HepG2 (cell line): ENCODE data around the gene PTPN5. TPM values are rescaled to one million over a fixed set of nuclear protein-coding genes. Genes with fewer than 3 reads are reported as not detected.

Experiments
- ATAC-seq: fragments of 200-7000 bp; cut with Tn5 transposase; 3 replicates; pipeline ENCODE4 v1.9.1; 2020; ENCODE audit warnings: mild to moderate bottlenecking, moderate library complexity
- BruUV-seq: library from RNA; stranded (reverse); fragments of 400-500 nt; replicated peaks from 2 replicates; lab custom pipeline; 2021; lab: Mats Ljungman, UMichigan
- CTCF ChIA-PET: fragments of 300-600 bp; formaldehyde crosslinking; extraction: SDS; loops from one replicate; lab custom pipeline; 2021; ENCODE audit warnings: low total read pairs, inconsistent platforms, low intra/inter-chr PET ratio; lab: Yijun Ruan, JAX
- POLR2A ChIA-PET: fragments of 350-600 bp; sonication (Branson Sonifier 250); formaldehyde crosslinking; loops from one replicate; lab custom pipeline; 2020; ENCODE audit warnings: antibody characterized with exemption, inconsistent platforms; lab: Yijun Ruan, JAX
- DNase-seq: peaks from one replicate; pipeline ENCODE4 v3.0.0-alpha.2; 2015; ENCODE audit warnings: low spot score
- FAIRE-seq: peaks from 3 replicates; lab custom pipeline; 2011; peaks lifted over from hg19 to GRCh38; lab: Jason Lieb, UNC
- H2AFZ ChIP-seq: one replicate; pipeline ENCODE4 v1.6.1; 2011; ENCODE audit warnings: low read length, inconsistent platforms
- H3K27ac ChIP-seq: fragments of 300-600 bp; 3 replicates; pipeline ENCODE4 v1.8.0; 2011; ENCODE audit warnings: mixed run types, mild to moderate bottlenecking, mixed read lengths, low read length, inconsistent platforms; ENCODE audit not compliant: insufficient read depth; ENCODE audit errors: extremely low read length
- H3K27me3 ChIP-seq, 2 experiments: fragments of 200-600 bp in 1 of 2; 2 replicates in 1 of 2; 3 replicates in 1 of 2; pipeline versions ENCODE4 v1.6.0 to v1.8.0; 2011; ENCODE audit warnings: low read length in 2 of 2, mild to moderate bottlenecking in 2 of 2, moderate library complexity in 2 of 2, inconsistent platforms in 1 of 2; ENCODE audit not compliant: insufficient read depth in 2 of 2, control insufficient read depth in 1 of 2
- H3K36me3 ChIP-seq, 2 experiments: fragments of 200-600 bp in 1 of 2; replicated peaks in 1 of 2; 2 replicates in 1 of 2; 3 replicates in 1 of 2; pipeline versions ENCODE4 v1.5.1 to v1.8.0; 2011; ENCODE audit warnings: low read length in 2 of 2, inconsistent platforms in 1 of 2; ENCODE audit not compliant: insufficient read depth in 2 of 2, control insufficient read depth in 1 of 2
- H3K4me1 ChIP-seq: 2 replicates; pipeline ENCODE4 v1.5.1; 2012; ENCODE audit warnings: low read length, inconsistent platforms; ENCODE audit not compliant: insufficient read depth
- H3K4me2 ChIP-seq: 2 replicates; pipeline ENCODE4 v1.6.0; 2011; ENCODE audit warnings: low read depth, low read length, inconsistent platforms
- H3K4me3 ChIP-seq, 3 experiments: fragments of 200-600 bp in 1 of 3; sonication (generic), shearing (Covaris generic) in 1 of 3; replicated peaks in 1 of 3; 2 replicates each; pipeline ENCODE4 v1.5.1; 2011 to 2016; ENCODE audit warnings: low read length in 3 of 3, inconsistent platforms in 2 of 3, low read depth in 2 of 3, mild to moderate bottlenecking in 2 of 3, control low read depth in 1 of 3, mixed read lengths in 1 of 3; ENCODE audit not compliant: insufficient read depth in 1 of 3
- H3K79me2 ChIP-seq: one replicate; pipeline ENCODE4 v1.6.1; 2011; ENCODE audit warnings: low read length, inconsistent platforms; ENCODE audit not compliant: insufficient read depth
- H3K9ac ChIP-seq: 2 replicates; pipeline ENCODE4 v1.6.0; 2011; ENCODE audit warnings: mild to moderate bottlenecking, low read depth, low read length, inconsistent platforms; ENCODE audit not compliant: insufficient read depth
- H3K9me3 ChIP-seq: 2 replicates; pipeline ENCODE4 v1.5.1; 2012; ENCODE audit warnings: mild to moderate bottlenecking, low read length
- H4K20me1 ChIP-seq: 2 replicates; pipeline ENCODE4 v1.6.0; 2011; ENCODE audit warnings: inconsistent platforms, mild to moderate bottlenecking, low read length, moderate library complexity; ENCODE audit not compliant: insufficient read depth
- ADNP ChIP-seq: sonication (generic); formaldehyde crosslinking; IDR thresholded peaks from 2 replicates; pipeline ENCODE4 v1.4.0; 2020; ENCODE audit warnings: missing genetic modification reagents
- ARNT ChIP-seq: fragments of 450-650 bp; IDR thresholded peaks from 2 replicates; pipeline ENCODE4 v1.6.1; 2017
- ATF7 ChIP-seq, 2 experiments: fragments of 450-650 bp in 1 of 2; sonication (generic) in 1 of 2; formaldehyde crosslinking in 1 of 2; IDR thresholded peaks; 2 replicates each; pipeline versions ENCODE4 v1.4.0 to v1.6.1; 2016 to 2020; ENCODE audit warnings: antibody characterized with exemption in 1 of 2, mild to moderate bottlenecking in 1 of 2, missing genetic modification reagents in 1 of 2
- EZH2 ChIP-seq: conservative IDR thresholded peaks from 2 replicates; pipeline ENCODE4 v1.6.1; 2012; ENCODE audit warnings: mild to moderate bottlenecking, low read depth, low read length, moderate library complexity
- FOXK1 ChIP-seq: sonication (generic); formaldehyde crosslinking; IDR thresholded peaks from 2 replicates; pipeline ENCODE4 v1.4.0; 2020; ENCODE audit warnings: low read depth, missing genetic modification reagents, borderline replicate concordance
- LCORL ChIP-seq, 2 experiments: fragments of 450-650 bp in 1 of 2; sonication (generic) in 1 of 2; formaldehyde crosslinking in 1 of 2; IDR thresholded peaks; 2 replicates each; pipeline versions ENCODE4 v1.5.0 to v1.6.1; 2017 to 2020; ENCODE audit warnings: antibody characterized with exemption in 1 of 2, missing genetic modification reagents in 1 of 2
- MIXL1 ChIP-seq: IDR thresholded peaks from 2 replicates; pipeline ENCODE4 v1.6.1; 2016
- PHF20 ChIP-seq: sonication (generic); formaldehyde crosslinking; IDR thresholded peaks from 2 replicates; pipeline ENCODE4 v1.5.0; 2020; ENCODE audit warnings: mild to moderate bottlenecking, missing genetic modification reagents
- RAD51 ChIP-seq: fragments of 450-650 bp; IDR thresholded peaks from 2 replicates; pipeline ENCODE4 v1.6.1; 2016; ENCODE audit warnings: borderline replicate concordance
- RCOR2 ChIP-seq: IDR thresholded peaks from 2 replicates; pipeline ENCODE4 v1.6.1; 2016; ENCODE audit warnings: missing biosample characterization, missing genetic modification reagents
- SATB2 ChIP-seq: sonication (generic); formaldehyde crosslinking; IDR thresholded peaks from 2 replicates; pipeline ENCODE4 v1.5.0; 2020; ENCODE audit warnings: missing genetic modification reagents
- SMC3 ChIP-seq: IDR thresholded peaks from 2 replicates; pipeline ENCODE4 v1.6.1; 2011; ENCODE audit warnings: low read length, improper control_type of control experiment
- SSRP1 ChIP-seq: IDR thresholded peaks from 2 replicates; pipeline ENCODE4 v1.6.1; 2016; ENCODE audit warnings: control low read depth
- THYN1 ChIP-seq: sonication (generic); formaldehyde crosslinking; IDR thresholded peaks from 2 replicates; pipeline ENCODE4 v1.8.1; 2023; ENCODE audit warnings: low read depth, mild to moderate bottlenecking, moderate library complexity, missing genetic modification reagents, borderline replicate concordance
- ZNF230 ChIP-seq: sonication (generic); formaldehyde crosslinking; IDR thresholded peaks from 2 replicates; pipeline ENCODE4 v1.4.0; 2020; ENCODE audit warnings: mild to moderate bottlenecking, missing genetic modification reagents
- ZNF451 ChIP-seq: sonication (generic); formaldehyde crosslinking; IDR thresholded peaks from 2 replicates; pipeline ENCODE4 v1.5.0; 2020; ENCODE audit warnings: mild to moderate bottlenecking, missing genetic modification reagents
- ZNF703 ChIP-seq: sonication (generic); formaldehyde crosslinking; IDR thresholded peaks from 2 replicates; pipeline ENCODE4 v1.5.1; 2020; ENCODE audit warnings: missing genetic modification reagents, mild to moderate bottlenecking, moderate library complexity, borderline replicate concordance
- WGBS: methylation state at CpG from one replicate; pipeline ENCODE4 v1.1.6; 2017; ENCODE audit warnings: low lambda C conversion rate; 5-methylcytosine and 5-hydroxymethylcytosine counted together
- in situ Hi-C: cut with HindIII; loops from 2 replicates; pipeline ENCODE4 v1.10.0; 2017; ENCODE audit warnings: low pct_unique_long_range_greater_than_20kb; ENCODE audit not compliant: extremely low pct_ligation_motif_present
- intact Hi-C: fragments of 100-400 bp; cut with micrococcal nuclease; formaldehyde crosslinking; loops from one replicate; pipeline ENCODE4 v1.10.0; 2022; ENCODE audit not compliant: unreplicated experiment
- polyA plus RNA-seq, 8 experiments: library from polyadenylated mRNA; depleted of rRNA in 3 of 8; stranded (reverse) in 7 of 8; unstranded in 1 of 8; fragments of >200 nt; fragmentation: Illumina TruSeq in 4 of 8; extraction: Trizol in 4 of 8; gene quantifications; 2 replicates each; pipeline versions ENCODE4 v1.2.1 to v1.2.3, GENCODE V29; 2011 to 2016; ENCODE audit warnings: low read depth in 4 of 8, missing spikeins in 1 of 8, mixed read lengths in 1 of 8; ENCODE audit not compliant: insufficient read depth in 1 of 8
- total RNA-seq, 5 experiments: library from RNA; depleted of rRNA; stranded (reverse); fragments of >200 nt; fragmentation: Illumina TruSeq; extraction: Trizol; gene quantifications; 2 replicates each; pipeline ENCODE4 v1.2.3, GENCODE V29; 2016; ENCODE audit warnings: low read depth in 1 of 5
- TF ChIP-seq, protein P1 (sequence below): sonication (generic); formaldehyde crosslinking; IDR thresholded peaks from 2 replicates; pipeline ENCODE4 v1.5.0; 2020; ENCODE audit warnings: missing genetic modification reagents
- TF ChIP-seq, protein P2 (sequence below): sonication (generic); formaldehyde crosslinking; IDR thresholded peaks from 2 replicates; pipeline ENCODE4 v1.4.0; 2020; ENCODE audit warnings: missing genetic modification reagents
- TF ChIP-seq, protein P3 (sequence below): sonication (generic); formaldehyde crosslinking; IDR thresholded peaks from 2 replicates; pipeline ENCODE4 v1.5.1; 2020; ENCODE audit warnings: missing genetic modification reagents, mild to moderate bottlenecking, borderline replicate concordance

The PTPN5 gene
- total and polyA plus RNA-seq, 2 of the 13 experiments (the other 11 are each of a cell fraction or from before 2014, with no cell fraction given): not detected

DNA sequence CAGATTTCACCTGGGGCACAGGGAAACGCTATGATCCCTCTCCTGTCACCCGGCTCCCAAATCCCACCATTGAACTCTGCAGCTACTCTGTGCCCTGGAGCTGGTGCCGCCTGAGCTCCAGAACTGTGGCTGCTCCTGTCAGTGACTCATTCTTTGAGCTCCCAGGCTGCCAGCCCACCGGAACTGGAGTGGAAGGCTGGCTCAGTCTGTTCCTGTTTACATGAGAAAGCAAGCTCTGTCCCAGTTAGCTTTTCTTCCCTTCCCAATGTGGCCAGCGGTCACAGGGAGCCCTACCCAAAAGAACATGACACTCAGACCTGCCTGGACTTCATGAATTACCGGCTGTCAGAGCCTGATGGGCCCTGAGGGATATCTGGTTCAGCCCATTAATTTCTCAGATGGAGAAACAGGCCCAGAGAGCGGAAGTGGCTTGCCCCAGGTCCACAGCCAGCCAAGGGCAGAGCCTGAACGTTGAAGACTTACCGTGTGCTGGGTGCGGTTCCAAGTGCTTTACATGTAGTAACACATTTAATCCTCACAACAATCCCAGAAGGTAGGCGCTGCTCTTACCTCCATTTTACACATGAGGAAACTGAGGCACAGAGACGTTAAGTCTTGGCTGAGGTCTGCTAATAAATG is 41.8 kb downstream of the PTPN5 start:
- no peak for FAIRE-seq
- Histone ChIP-seq H3K36me3 (no peaks in the 10 kb centered on the region), H3K27me3 (peaks cover 4 to 33% of the 10 kb centered on the region in 2 experiments; a peak in 4 of 5 replicates), H2AFZ (no peak overlapping the region), H3K4me3 (peak overlapping the region in 1 of 3 experiments; percentile 15; a peak in 1 of 6 replicates), H3K4me2 (peak overlapping the region; percentile 55), H3K4me1 (peaks cover 12% of the 10 kb centered on the region), H3K27ac (no peak overlapping the region), H3K9ac (no peak overlapping the region), H4K20me1 (no peaks in the 10 kb centered on the region), H3K79me2 (no peaks in the 10 kb centered on the region), H3K9me3 (no peaks in the 10 kb centered on the region)
- intact Hi-C loops: no loop called here
- ChIA-PET POLR2A (no interaction called here), CTCF (no interaction called here)
- BruUV-seq: no TSS peak
- peak; percentile 25 for DNase-seq
- in situ Hi-C loops: no loop called here
- 41% methylated on average over 9 of the region's 12 CpGs for WGBS
- peak; percentile 89 for ATAC-seq
- TF ChIP-seq ZNF703 (CRISPR knock-in tag) (no peak), RCOR2 (CRISPR knock-in tag) (no peak), SATB2 (CRISPR knock-in tag) (no peak), ZNF230 (no peak), MIXL1 (CRISPR knock-in tag) (no peak), ADNP (CRISPR knock-in tag) (no peak), ATF7 (IDR thresholded peaks at IDR 0.05) (no peak), ATF7 (CRISPR knock-in tag; IDR thresholded peaks at IDR 0.05) (no peak), EZH2 (no peak), PHF20 (no peak), ARNT (no peak), FOXK1 (CRISPR knock-in tag) (peak; percentile 51; the same call in 1 of the 2 replicates), ZNF451 (CRISPR knock-in tag) (no peak), SMC3 (no peak), RAD51 (no peak), LCORL (IDR thresholded peaks at IDR 0.05) (no peak), LCORL (CRISPR knock-in tag; IDR thresholded peaks at IDR 0.05) (0 out of 2 replicates have a peak, but pooled peaks have one; percentile 24), THYN1 (CRISPR knock-in tag) (no peak), SSRP1 (CRISPR knock-in tag) (no peak)
- TF ChIP-seq, protein P1, sequence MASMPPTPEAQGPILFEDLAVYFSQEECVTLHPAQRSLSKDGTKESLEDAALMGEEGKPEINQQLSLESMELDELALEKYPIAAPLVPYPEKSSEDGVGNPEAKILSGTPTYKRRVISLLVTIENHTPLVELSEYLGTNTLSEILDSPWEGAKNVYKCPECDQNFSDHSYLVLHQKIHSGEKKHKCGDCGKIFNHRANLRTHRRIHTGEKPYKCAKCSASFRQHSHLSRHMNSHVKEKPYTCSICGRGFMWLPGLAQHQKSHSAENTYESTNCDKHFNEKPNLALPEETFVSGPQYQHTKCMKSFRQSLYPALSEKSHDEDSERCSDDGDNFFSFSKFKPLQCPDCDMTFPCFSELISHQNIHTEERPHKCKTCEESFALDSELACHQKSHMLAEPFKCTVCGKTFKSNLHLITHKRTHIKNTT (CRISPR knock-in tag): no peak
- TF ChIP-seq, protein P2, sequence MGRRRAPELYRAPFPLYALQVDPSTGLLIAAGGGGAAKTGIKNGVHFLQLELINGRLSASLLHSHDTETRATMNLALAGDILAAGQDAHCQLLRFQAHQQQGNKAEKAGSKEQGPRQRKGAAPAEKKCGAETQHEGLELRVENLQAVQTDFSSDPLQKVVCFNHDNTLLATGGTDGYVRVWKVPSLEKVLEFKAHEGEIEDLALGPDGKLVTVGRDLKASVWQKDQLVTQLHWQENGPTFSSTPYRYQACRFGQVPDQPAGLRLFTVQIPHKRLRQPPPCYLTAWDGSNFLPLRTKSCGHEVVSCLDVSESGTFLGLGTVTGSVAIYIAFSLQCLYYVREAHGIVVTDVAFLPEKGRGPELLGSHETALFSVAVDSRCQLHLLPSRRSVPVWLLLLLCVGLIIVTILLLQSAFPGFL (CRISPR knock-in tag): no peak
- TF ChIP-seq, protein P3, sequence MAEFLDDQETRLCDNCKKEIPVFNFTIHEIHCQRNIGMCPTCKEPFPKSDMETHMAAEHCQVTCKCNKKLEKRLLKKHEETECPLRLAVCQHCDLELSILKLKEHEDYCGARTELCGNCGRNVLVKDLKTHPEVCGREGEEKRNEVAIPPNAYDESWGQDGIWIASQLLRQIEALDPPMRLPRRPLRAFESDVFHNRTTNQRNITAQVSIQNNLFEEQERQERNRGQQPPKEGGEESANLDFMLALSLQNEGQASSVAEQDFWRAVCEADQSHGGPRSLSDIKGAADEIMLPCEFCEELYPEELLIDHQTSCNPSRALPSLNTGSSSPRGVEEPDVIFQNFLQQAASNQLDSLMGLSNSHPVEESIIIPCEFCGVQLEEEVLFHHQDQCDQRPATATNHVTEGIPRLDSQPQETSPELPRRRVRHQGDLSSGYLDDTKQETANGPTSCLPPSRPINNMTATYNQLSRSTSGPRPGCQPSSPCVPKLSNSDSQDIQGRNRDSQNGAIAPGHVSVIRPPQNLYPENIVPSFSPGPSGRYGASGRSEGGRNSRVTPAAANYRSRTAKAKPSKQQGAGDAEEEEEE (CRISPR knock-in tag): no peak
